ENCODE measurements around the gene STPG4.

Gene STPG4

GRCh38 chr2:47073641-47074040 lies 81.5 kb downstream of the STPG4 start:
- TF ChIP-seq EZH2phosphoT487 (IDR thresholded peaks at IDR 0.05; ENCODE audit: low read length) (no peak), EZH2 (optimal IDR thresholded peaks at IDR 0.05; ENCODE audit: low read depth, low read length) (no peak), CTCF (IDR thresholded peaks at IDR 0.05; ENCODE audit: low read length) (no peak)
- Histone ChIP-seq H3K4me1 (ENCODE audit: low read length) (peaks cover 41% of the 10 kb centered on the region), H3K79me2 (ENCODE audit: low read length) (peaks cover 19% of the 10 kb centered on the region; the same call in 1 of the 2 replicates), H2AFZ (ENCODE audit: low read length) (no peak overlapping the region), H3K9me2 (replicated peaks; ENCODE audit: insufficient read depth, low read length) (no peaks in the 10 kb centered on the region), H3K36me3 (replicated peaks; ENCODE audit: insufficient read depth, low read length) (0 out of 2 replicates have a peak, but pooled peaks cover 6% of the 10 kb centered on the region), H3K27ac (ENCODE audit: low read length) (no peak overlapping the region), H3F3A (ENCODE audit: insufficient read depth, low read length) (peaks cover 27% of the 10 kb centered on the region), H3K27me3 (replicated peaks; ENCODE audit: insufficient read depth, low read length) (no peaks in the 10 kb centered on the region), H3K4me2 (ENCODE audit: low read depth, low read length) (no peak overlapping the region), H3K4me3 (ENCODE audit: low read length) (no peak overlapping the region), H4K20me1 (ENCODE audit: insufficient read depth, low read length) (peaks cover 21% of the 10 kb centered on the region), H3K9me3 (replicated peaks; ENCODE audit: insufficient read depth, low read length) (no peaks in the 10 kb centered on the region), H3K9ac (ENCODE audit: low read length) (no peak overlapping the region)
- no peak for DNase-seq

GRCh38 chr2:47073217-47073616 lies 81.9 kb downstream of the STPG4 start:
- no peak overlapping the region for H3K9ac ChIP-seq (ENCODE audit: low read length)
- H3F3A ChIP-seq (ENCODE audit: insufficient read depth, low read length) = peaks cover 27% of the 10 kb centered on the region
- TF ChIP-seq EZH2 (optimal IDR thresholded peaks at IDR 0.05; ENCODE audit: low read depth, low read length) = no peak
- H2AFZ ChIP-seq (ENCODE audit: low read length) = no peak overlapping the region
- peaks cover 42% of the 10 kb centered on the region for H3K4me1 ChIP-seq (ENCODE audit: low read length)
- no peak for DNase-seq
- H3K4me2 ChIP-seq (ENCODE audit: low read depth, low read length) = no peak overlapping the region
- no peaks in the 10 kb centered on the region for H3K9me3 ChIP-seq (replicated peaks; ENCODE audit: insufficient read depth, low read length)
- H3K36me3 ChIP-seq (replicated peaks; ENCODE audit: insufficient read depth, low read length) = 0 out of 2 replicates have a peak, but pooled peaks cover 6% of the 10 kb centered on the region
- no peaks in the 10 kb centered on the region for H3K9me2 ChIP-seq (replicated peaks; ENCODE audit: insufficient read depth, low read length)
- no peaks in the 10 kb centered on the region for H3K27me3 ChIP-seq (replicated peaks; ENCODE audit: insufficient read depth, low read length)
- no peak overlapping the region for H3K27ac ChIP-seq (ENCODE audit: low read length)
- no peak overlapping the region for H3K4me3 ChIP-seq (ENCODE audit: low read length)
- H3K79me2 ChIP-seq (ENCODE audit: low read length) = peaks cover 19% of the 10 kb centered on the region; the same call in 1 of the 2 replicates
- H4K20me1 ChIP-seq (ENCODE audit: insufficient read depth, low read length) = peaks cover 23% of the 10 kb centered on the region

- DNase-seq = no peak
- Histone ChIP-seq H3K27ac (ENCODE audit: low read length) (no peak overlapping the region), H2AFZ (ENCODE audit: low read length) (no peak overlapping the region), H3K4me1 (ENCODE audit: low read length) (peaks cover 47% of the 10 kb centered on the region), H3K36me3 (replicated peaks; ENCODE audit: insufficient read depth, low read length) (0 out of 2 replicates have a peak, but pooled peaks cover 6% of the 10 kb centered on the region), H3K9ac (ENCODE audit: low read length) (no peak overlapping the region), H3K9me3 (replicated peaks; ENCODE audit: insufficient read depth, low read length) (no peaks in the 10 kb centered on the region), H3K9me2 (replicated peaks; ENCODE audit: insufficient read depth, low read length) (no peaks in the 10 kb centered on the region), H3K4me3 (ENCODE audit: low read length) (no peak overlapping the region), H4K20me1 (ENCODE audit: insufficient read depth, low read length) (peaks cover 27% of the 10 kb centered on the region), H3F3A (ENCODE audit: insufficient read depth, low read length) (peaks cover 27% of the 10 kb centered on the region), H3K79me2 (ENCODE audit: low read length) (peaks cover 19% of the 10 kb centered on the region; the same call in 1 of the 2 replicates), H3K4me2 (ENCODE audit: low read depth, low read length) (no peak overlapping the region), H3K27me3 (replicated peaks; ENCODE audit: insufficient read depth, low read length) (no peaks in the 10 kb centered on the region)
- TF ChIP-seq CTCF (IDR thresholded peaks at IDR 0.05; ENCODE audit: low read length) (no peak), EZH2 (optimal IDR thresholded peaks at IDR 0.05; ENCODE audit: low read depth, low read length) (no peak), EZH2phosphoT487 (IDR thresholded peaks at IDR 0.05; ENCODE audit: low read length) (no peak)
These were observed 82.3 kb downstream of the STPG4 start for GRCh38 chr2:47072728-47073191.

- Histone ChIP-seq H3K79me2 (ENCODE audit: low read length) (peaks cover 19% of the 10 kb centered on the region; the same call in 1 of the 2 replicates), H2AFZ (ENCODE audit: low read length) (no peak overlapping the region), H3K27ac (ENCODE audit: low read length) (peak overlapping the region; percentile 56; the same call in 1 of the 2 replicates), H3K9ac (ENCODE audit: low read length) (no peak overlapping the region), H3F3A (ENCODE audit: insufficient read depth, low read length) (peaks cover 27% of the 10 kb centered on the region), H3K27me3 (replicated peaks; ENCODE audit: insufficient read depth, low read length) (no peaks in the 10 kb centered on the region), H3K9me3 (replicated peaks; ENCODE audit: insufficient read depth, low read length) (no peaks in the 10 kb centered on the region), H4K20me1 (ENCODE audit: insufficient read depth, low read length) (peaks cover 33% of the 10 kb centered on the region), H3K4me3 (ENCODE audit: low read length) (no peak overlapping the region), H3K9me2 (replicated peaks; ENCODE audit: insufficient read depth, low read length) (no peaks in the 10 kb centered on the region), H3K4me2 (ENCODE audit: low read depth, low read length) (peak overlapping the region; percentile 61; the same call in 1 of the 2 replicates), H3K4me1 (ENCODE audit: low read length) (peaks cover 53% of the 10 kb centered on the region), H3K36me3 (replicated peaks; ENCODE audit: insufficient read depth, low read length) (0 out of 2 replicates have a peak, but pooled peaks cover 6% of the 10 kb centered on the region)
- no peak for DNase-seq
- TF ChIP-seq EZH2phosphoT487 (IDR thresholded peaks at IDR 0.05; ENCODE audit: low read length) (no peak), CTCF (IDR thresholded peaks at IDR 0.05; ENCODE audit: low read length) (no peak), EZH2 (optimal IDR thresholded peaks at IDR 0.05; ENCODE audit: low read depth, low read length) (no peak)
These were observed 83.0 kb downstream of the STPG4 start for GRCh38 chr2:47072018-47072691.

Data from MM.1S (cell line).